ENCODE measurements around the gene SCARF2.

Gene SCARF2

DNA sequence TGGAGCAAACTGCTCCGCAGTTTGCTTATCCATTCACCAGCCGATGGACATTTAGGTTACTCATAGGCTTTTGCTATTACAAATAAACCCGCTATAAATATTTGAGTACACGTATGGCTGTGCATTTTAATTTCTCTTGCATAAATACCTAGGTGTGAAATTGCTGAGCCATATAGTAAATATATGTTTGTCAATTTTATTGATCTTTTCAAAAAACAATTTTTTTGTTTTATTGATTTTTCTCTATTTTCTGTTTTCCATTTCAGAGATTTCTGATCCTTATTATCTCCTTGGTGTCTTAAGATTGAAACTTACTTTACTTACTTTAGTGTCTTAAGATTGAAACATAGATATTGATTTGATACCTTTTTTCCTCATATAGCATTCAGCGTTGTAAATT lies 39.2 kb downstream of the SCARF2 start:
- no peak for TF ChIP-seq CTCF (IDR thresholded peaks at IDR 0.05)
- Histone ChIP-seq H3K27ac (no peak overlapping the region), H3K4me3 (ENCODE audit: low read depth in 1 of 2, low read length in 1 of 2) (no peak overlapping the region), H3K36me3 (no peaks in the 10 kb centered on the region), H3K4me1 (ENCODE audit: control insufficient read depth in 1 of 2, insufficient read depth in 1 of 2, low read depth in 1 of 2, low read length in 1 of 2) (peaks cover 7 to 9% of the 10 kb centered on the region in 2 experiments), H3K27me3 (no peaks in the 10 kb centered on the region), H3K9me3 (no peaks in the 10 kb centered on the region)

DNA sequence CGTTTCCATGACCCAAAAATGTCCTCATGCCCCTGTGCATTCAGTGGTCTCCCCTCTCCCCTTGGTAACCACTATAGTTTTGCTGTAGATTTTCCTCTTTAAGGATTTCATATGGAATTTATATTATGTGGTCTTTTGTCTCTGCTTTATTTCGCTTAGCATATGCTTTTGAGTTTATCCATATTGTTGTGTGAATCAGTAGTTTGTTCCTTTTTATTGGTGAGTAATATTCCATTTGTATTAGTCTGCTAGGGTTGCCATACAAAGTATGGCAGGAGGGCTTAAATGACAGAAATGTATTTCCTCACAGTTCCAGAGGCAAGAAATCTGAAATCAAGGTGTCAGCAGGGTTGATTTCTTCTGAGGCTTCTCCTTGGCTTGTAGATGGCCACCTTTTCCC lies 40.1 kb downstream of the SCARF2 start:
- H3K9me3 ChIP-seq = no peaks in the 10 kb centered on the region
- no peaks in the 10 kb centered on the region for H3K36me3 ChIP-seq
- peaks cover 13 to 15% of the 10 kb centered on the region in 2 experiments for H3K4me1 ChIP-seq (ENCODE audit: control insufficient read depth in 1 of 2, insufficient read depth in 1 of 2, low read depth in 1 of 2, low read length in 1 of 2)
- no peak overlapping the region for H3K27ac ChIP-seq
- H3K27me3 ChIP-seq = no peaks in the 10 kb centered on the region
- TF ChIP-seq CTCF (IDR thresholded peaks at IDR 0.05) = no peak
- no peak overlapping the region for H3K4me3 ChIP-seq (ENCODE audit: low read depth in 1 of 2, low read length in 1 of 2)

- H3K9me3 ChIP-seq = no peaks in the 10 kb centered on the region
- no peak overlapping the region for H3K27ac ChIP-seq
- H3K4me1 ChIP-seq (ENCODE audit: control insufficient read depth in 1 of 2, insufficient read depth in 1 of 2, low read depth in 1 of 2, low read length in 1 of 2) = peaks cover 13 to 15% of the 10 kb centered on the region in 2 experiments
- H3K27me3 ChIP-seq = no peaks in the 10 kb centered on the region
- TF ChIP-seq CTCF (IDR thresholded peaks at IDR 0.05) = no peak
- no peak overlapping the region for H3K4me3 ChIP-seq (ENCODE audit: low read depth in 1 of 2, low read length in 1 of 2)
- no peaks in the 10 kb centered on the region for H3K36me3 ChIP-seq
These were observed 41.0 kb downstream of the SCARF2 start for GRCh38 chr22:20396639-20397038.

DNA sequence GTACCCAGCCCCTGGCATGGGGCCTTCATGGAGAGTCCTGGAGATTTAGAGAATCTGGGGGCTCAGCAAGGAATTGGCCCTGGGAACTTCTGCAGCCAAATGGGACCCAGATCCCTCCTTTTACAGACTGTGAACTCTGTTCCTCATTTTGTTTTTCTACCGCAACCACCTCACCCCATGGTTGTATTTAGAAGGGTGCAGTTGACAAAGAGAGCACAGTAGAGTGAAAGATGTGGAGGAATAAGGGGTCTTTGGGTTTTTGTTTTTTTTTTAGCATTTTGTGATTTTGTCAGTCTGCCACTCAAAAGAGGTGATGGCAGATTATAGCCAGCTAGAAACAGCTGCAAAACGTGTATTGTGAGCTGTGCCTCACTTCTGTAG lies 41.7 kb downstream of the SCARF2 start:
- Histone ChIP-seq H3K36me3 (no peaks in the 10 kb centered on the region), H3K27me3 (no peaks in the 10 kb centered on the region), H3K9me3 (no peaks in the 10 kb centered on the region), H3K27ac (no peak overlapping the region), H3K4me1 (ENCODE audit: control insufficient read depth in 1 of 2, insufficient read depth in 1 of 2, low read depth in 1 of 2, low read length in 1 of 2) (peaks cover 13 to 15% of the 10 kb centered on the region in 2 experiments), H3K4me3 (ENCODE audit: low read depth in 1 of 2, low read length in 1 of 2) (no peak overlapping the region)
- TF ChIP-seq CTCF (IDR thresholded peaks at IDR 0.05) = no peak

- H3K4me3 ChIP-seq (ENCODE audit: low read depth in 1 of 2, low read length in 1 of 2) = no peak overlapping the region
- H3K27ac ChIP-seq = no peak overlapping the region
These were observed 42.3 kb downstream of the SCARF2 start for GRCh38 chr22:20395181-20395906.

More at GRCh38 chr22:20395181-20395906, 42.3 kb downstream of the SCARF2 start:
- TF ChIP-seq CTCF (IDR thresholded peaks at IDR 0.05) = no peak
- Histone ChIP-seq H3K27me3 (no peaks in the 10 kb centered on the region), H3K9me3 (no peaks in the 10 kb centered on the region), H3K36me3 (no peaks in the 10 kb centered on the region), H3K4me1 (ENCODE audit: control insufficient read depth in 1 of 2, insufficient read depth in 1 of 2, low read depth in 1 of 2, low read length in 1 of 2) (peaks cover 13 to 15% of the 10 kb centered on the region in 2 experiments)

All from neutrophil (primary cell).